Stimulated activated CD4-positive, alpha-beta T cell treated with anti-CD3 and anti-CD28 coated beads, TNF-alpha, amount 100 ng/mL, for 48 hours (primary cell): ENCODE data around the gene PERP.
"Not testable (repeated sequence)": the region's sequence is repeated elsewhere in the genome, so short reads cannot be mapped to it uniquely, and the experiment has no call there.

Source experiments
- DNase-seq, 3 donors: peaks; one replicate each; pipeline ENCODE4 v3.0.0-alpha.2; 2020; ENCODE audit warnings: low read depth in 3 of 3

PERP gene

GRCh38 chr6:138107078-138107751 is at the start of gene PERP:
PERP (minus strand) TSS chr6:138107419; CDS start chr6:138107340, 79 bp downstream.
- DNase-seq: peak; percentile 25 to 66 (median 36)

GRCh38 chr6:138155443-138155842 is 48.2 kb upstream of the PERP start:
- no peak for DNase-seq

- no peak for DNase-seq
Observed at GRCh38 chr6:138146544-138146943, 39.3 kb upstream of the PERP start.

GRCh38 chr6:138145402-138145801 is 38.2 kb upstream of the PERP start:
- DNase-seq: no peak

- DNase-seq: no peak
Observed at GRCh38 chr6:138142806-138143205, 35.6 kb upstream of the PERP start.

- DNase-seq: no peak
Observed at GRCh38 chr6:138129190-138129589, 22.0 kb upstream of the PERP start.

- no peak for DNase-seq
Observed at GRCh38 chr6:138128096-138128495, 20.9 kb upstream of the PERP start.

- DNase-seq: no peak
Observed at GRCh38 chr6:138124096-138124495, 16.9 kb upstream of the PERP start.

- DNase-seq: no peak
Observed at GRCh38 chr6:138119976-138120375, 12.8 kb upstream of the PERP start.

GRCh38 chr6:138119229-138119628 is 12.0 kb upstream of the PERP start:
- not testable (repeated sequence) for DNase-seq

GRCh38 chr6:138117376-138117914 is 10.2 kb upstream of the PERP start:
- DNase-seq: no peak

GRCh38 chr6:138116661-138116999 is 9.4 kb upstream of the PERP start:
- no peak for DNase-seq

GRCh38 chr6:138115877-138116660 is 8.8 kb upstream of the PERP start:
- DNase-seq: peak in 1 of 3 donors; percentile 15

GRCh38 chr6:138115201-138115600 is 8.0 kb upstream of the PERP start:
- no peak for DNase-seq

- no peak for DNase-seq
Observed at GRCh38 chr6:138113588-138114210, 6.5 kb upstream of the PERP start.

- no peak for DNase-seq
Observed at GRCh38 chr6:138110229-138110628, 3.0 kb upstream of the PERP start.

GRCh38 chr6:138109042-138109997 is 2.1 kb upstream of the PERP start:
- peak; percentile 55 to 75 (median 56) for DNase-seq

- DNase-seq: peak in 1 of 3 donors; percentile 4
Observed at GRCh38 chr6:138107752-138108592, 753 bp upstream of the PERP start.

- no peak for DNase-seq
Observed at GRCh38 chr6:138106665-138107077, 548 bp downstream of the PERP start.

GRCh38 chr6:138105880-138106664 is 1.1 kb downstream of the PERP start:
- no peak for DNase-seq
